AG09319 (cell line): ENCODE measurements around the gene TBX3.

Source experiments
- DNase-seq: peaks from one replicate; pipeline ENCODE4 v3.0.0-alpha.2; 2010; ENCODE audit warnings: low read depth; ENCODE audit errors: extremely low read depth
- TF ChIP-seq, protein P1 (sequence below): IDR thresholded peaks from 2 replicates; pipeline ENCODE4 v1.5.1; 2011; ENCODE audit warnings: low read depth, mild to moderate bottlenecking, inconsistent platforms, low read length, moderate library complexity

Gene TBX3

GRCh38 chr12:114685869-114686268, 1.9 kb upstream of the TBX3 start:
- DNase-seq = no peak
- TF ChIP-seq, protein P1, sequence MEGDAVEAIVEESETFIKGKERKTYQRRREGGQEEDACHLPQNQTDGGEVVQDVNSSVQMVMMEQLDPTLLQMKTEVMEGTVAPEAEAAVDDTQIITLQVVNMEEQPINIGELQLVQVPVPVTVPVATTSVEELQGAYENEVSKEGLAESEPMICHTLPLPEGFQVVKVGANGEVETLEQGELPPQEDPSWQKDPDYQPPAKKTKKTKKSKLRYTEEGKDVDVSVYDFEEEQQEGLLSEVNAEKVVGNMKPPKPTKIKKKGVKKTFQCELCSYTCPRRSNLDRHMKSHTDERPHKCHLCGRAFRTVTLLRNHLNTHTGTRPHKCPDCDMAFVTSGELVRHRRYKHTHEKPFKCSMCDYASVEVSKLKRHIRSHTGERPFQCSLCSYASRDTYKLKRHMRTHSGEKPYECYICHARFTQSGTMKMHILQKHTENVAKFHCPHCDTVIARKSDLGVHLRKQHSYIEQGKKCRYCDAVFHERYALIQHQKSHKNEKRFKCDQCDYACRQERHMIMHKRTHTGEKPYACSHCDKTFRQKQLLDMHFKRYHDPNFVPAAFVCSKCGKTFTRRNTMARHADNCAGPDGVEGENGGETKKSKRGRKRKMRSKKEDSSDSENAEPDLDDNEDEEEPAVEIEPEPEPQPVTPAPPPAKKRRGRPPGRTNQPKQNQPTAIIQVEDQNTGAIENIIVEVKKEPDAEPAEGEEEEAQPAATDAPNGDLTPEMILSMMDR = no peak

DNA sequence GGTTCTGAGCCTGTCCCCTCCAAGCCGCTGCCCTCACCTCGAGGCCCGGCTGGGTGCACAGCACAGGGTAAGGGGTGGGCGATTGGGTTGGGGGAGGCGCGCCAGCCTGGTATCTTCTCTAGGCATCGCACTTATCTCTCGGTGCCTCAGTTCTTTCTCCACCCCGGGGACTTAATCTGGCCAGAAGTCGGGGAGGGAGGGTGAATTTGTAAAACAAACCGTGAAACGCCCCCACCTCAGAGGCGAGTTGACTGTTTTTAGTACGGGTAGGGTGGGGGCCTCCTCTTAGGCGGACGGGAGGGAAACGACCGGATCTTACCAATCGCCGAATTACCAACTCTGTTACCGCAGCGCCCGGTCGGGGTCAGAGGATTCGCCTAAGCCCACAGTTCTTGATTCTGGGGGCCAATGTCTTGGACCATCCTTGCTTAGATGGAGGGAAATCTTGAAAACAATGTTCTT, 1.4 kb upstream of the TBX3 start:
- no peak for DNase-seq
- TF ChIP-seq, protein P1 = no peak

DNA sequence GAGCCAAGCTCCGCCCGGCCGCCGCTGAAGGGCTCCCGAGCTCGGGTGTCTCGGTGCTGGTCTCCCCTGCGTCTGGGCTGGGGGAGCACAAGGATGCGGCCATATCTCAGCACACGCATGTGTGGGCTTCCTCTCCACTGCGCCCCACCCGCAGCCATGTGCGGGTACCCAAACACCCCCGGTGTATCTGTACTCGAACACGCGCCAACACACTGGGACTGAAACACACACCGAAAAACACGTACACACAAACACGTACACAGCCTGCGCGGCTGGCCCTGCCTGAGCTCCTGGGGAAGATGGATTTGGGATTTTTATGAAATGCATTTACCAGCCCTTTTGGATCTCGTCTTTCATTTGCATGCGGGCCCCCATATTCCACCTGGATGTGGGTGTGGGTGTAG, 897 bp upstream of the TBX3 start:
- TF ChIP-seq, protein P1 = no peak
- no peak for DNase-seq

- TF ChIP-seq, protein P1 = no peak
- no peak for DNase-seq
Measured at GRCh38 chr12:114683709-114684097, 272 bp downstream of the TBX3 start.

DNA sequence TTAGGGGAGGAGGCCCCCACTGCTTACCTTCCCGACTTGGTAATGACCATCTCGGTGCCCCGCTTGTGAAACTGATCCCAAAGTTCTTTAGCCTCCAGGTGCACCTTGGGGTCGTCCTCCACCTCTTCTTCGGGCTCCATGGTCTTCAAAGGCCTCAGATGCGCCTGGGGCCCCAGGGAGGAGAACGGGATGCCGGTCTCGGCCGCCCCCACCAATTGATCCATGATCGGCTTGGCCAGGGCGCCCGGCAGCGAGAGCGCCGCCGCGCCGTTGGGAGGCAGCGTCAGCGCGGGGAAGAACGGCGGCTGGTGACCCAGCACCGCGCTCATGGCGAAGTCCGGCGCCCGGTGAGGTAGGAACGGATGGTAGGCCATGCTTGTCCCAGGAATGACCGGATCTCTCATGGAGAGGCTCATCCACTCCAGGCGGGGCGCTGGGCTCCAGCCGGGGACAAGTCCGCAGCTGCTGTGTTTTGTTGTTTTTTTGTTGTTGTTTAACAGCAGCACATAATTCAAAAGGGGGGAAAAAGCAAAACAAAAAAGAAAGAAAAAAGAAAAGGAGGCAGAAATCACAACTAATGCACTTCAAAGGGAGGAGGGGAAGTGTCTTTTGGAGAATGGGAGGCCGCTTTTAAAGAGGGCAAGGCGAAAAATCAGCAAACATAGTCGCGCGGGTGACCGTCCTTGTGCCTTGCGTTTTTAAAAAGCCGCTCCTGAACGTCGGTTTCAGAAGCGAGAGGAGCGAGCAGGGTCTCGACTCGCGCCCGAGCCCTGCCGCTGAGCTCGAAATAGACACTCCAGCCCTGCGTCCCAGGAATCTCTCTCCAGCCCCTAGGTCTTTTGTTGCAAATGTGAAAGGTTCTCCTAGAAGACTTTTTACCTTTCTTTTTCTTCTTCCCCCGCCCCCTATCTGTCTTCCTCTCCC, 928 bp downstream of the TBX3 start:
- DNase-seq = no peak
- TF ChIP-seq, protein P1 = no peak

DNA sequence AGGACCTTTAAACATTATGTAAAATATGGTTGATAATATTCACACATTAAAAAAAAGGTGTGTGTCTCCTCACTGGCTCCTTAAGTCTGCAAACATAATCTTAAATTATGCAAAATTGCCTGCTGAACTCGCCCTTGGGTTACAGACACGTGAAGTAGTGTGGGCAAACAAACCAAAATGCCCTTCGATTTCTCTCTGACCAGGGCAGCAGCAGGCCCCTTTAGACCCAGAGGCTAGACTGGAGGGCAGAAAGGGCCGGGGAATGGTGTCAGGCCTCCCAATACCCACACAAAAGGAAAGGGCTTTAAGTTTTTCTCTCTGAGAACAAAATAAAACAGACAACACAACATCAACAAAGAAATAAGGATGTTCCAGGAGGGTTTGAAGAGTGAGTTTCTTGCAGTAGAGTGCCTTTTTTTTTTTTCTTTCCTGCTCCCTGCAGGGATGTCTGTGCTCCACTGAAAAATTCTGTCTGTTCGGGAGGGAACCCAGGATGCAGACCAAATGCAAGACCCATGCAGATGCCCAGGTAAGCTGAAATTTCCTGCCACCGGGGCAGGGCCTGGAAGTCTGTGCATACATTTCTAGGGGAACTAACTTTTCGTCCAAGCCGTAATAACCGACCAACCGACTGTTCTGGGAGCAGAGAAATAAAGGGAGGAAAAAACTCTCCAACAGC, 1.7 kb downstream of the TBX3 start:
- DNase-seq = no peak
- TF ChIP-seq, protein P1 = no peak
